ENCODE results near the gene AGPAT4. TPM values are rescaled to one million over a fixed set of nuclear protein-coding genes. Genes with fewer than 3 reads are reported as not detected.

AGPAT4 gene
- polyA plus RNA-seq, 1 donor (not counting 4 experiments of a cell fraction or from before 2014, with no cell fraction given): 8.4 TPM

GRCh38 chr6:161269310-161269709, 4.6 kb downstream of the AGPAT4 start:
- FAIRE-seq (no peak), DNase-seq (ENCODE audit: low read depth, low spot score) (no peak)
- dilution Hi-C loops (cut with MboI; ENCODE audit: extremely low pct_ligation_motif_present, low sequenced_read_pairs): no loop called here
- no peak overlapping the region for H3K27ac ChIP-seq (ENCODE audit: control insufficient read depth, insufficient read depth, low read length)
- H3K36me3 ChIP-seq (ENCODE audit: control insufficient read depth in 2 of 2, extremely low read depth in 1 of 2, insufficient read depth in 2 of 2, low read length in 2 of 2): no peaks in the 10 kb centered on the region
- H4K20me1 ChIP-seq (ENCODE audit: control insufficient read depth, extremely low read depth, insufficient read depth, low read length): no peaks in the 10 kb centered on the region
- TF ChIP-seq EZH2 (IDR thresholded peaks at IDR 0.05; ENCODE audit: low read length): no peak
- TF ChIP-seq CTCF (optimal IDR thresholded peaks at IDR 0.05 in 1 of 3, IDR thresholded peaks at IDR 0.05 in 1 of 3, conservative IDR thresholded peaks at IDR 0.05 in 1 of 3; ENCODE audit: extremely low read depth in 1 of 3, insufficient read depth in 2 of 3, low read length in 3 of 3): no peak
- H3K9me1 ChIP-seq (ENCODE audit: control insufficient read depth, extremely low read depth, insufficient read depth, low read length): no peaks in the 10 kb centered on the region
- no peak overlapping the region for H2AFZ ChIP-seq (ENCODE audit: control insufficient read depth, low read length)
- H3K4me3 ChIP-seq (ENCODE audit: control insufficient read depth in 2 of 3, extremely low read depth in 1 of 3, insufficient read depth in 2 of 3, low read depth in 1 of 3, low read length in 3 of 3): no peak overlapping the region
- H3K4me2 ChIP-seq (ENCODE audit: control insufficient read depth, extremely low read depth, insufficient read depth, low read depth, low read length): no peak overlapping the region
- no peak overlapping the region for H3K9ac ChIP-seq (ENCODE audit: control insufficient read depth, extremely low read depth, insufficient read depth, low read length)
- peaks cover 2% of the 10 kb centered on the region for H3K4me1 ChIP-seq (ENCODE audit: control insufficient read depth, extremely low read depth, insufficient read depth, low read length)
- H3K9me3 ChIP-seq (ENCODE audit: control insufficient read depth, low read depth, low read length): no peaks in the 10 kb centered on the region
- H3K27me3 ChIP-seq (ENCODE audit: control insufficient read depth, extremely low read depth, insufficient read depth, low read length): no peaks in the 10 kb centered on the region
- H3K79me2 ChIP-seq (ENCODE audit: control insufficient read depth, insufficient read depth, low read length): peaks cover 6% of the 10 kb centered on the region

- Histone ChIP-seq H3K27ac (ENCODE audit: control insufficient read depth, insufficient read depth, low read length) (no peak overlapping the region), H3K27me3 (ENCODE audit: control insufficient read depth, extremely low read depth, insufficient read depth, low read length) (no peaks in the 10 kb centered on the region), H3K4me1 (ENCODE audit: control insufficient read depth, extremely low read depth, insufficient read depth, low read length) (no peaks in the 10 kb centered on the region), H3K4me3 (ENCODE audit: control insufficient read depth in 2 of 3, extremely low read depth in 1 of 3, insufficient read depth in 2 of 3, low read depth in 1 of 3, low read length in 3 of 3) (no peak overlapping the region), H3K9ac (ENCODE audit: control insufficient read depth, extremely low read depth, insufficient read depth, low read length) (no peak overlapping the region), H3K4me2 (ENCODE audit: control insufficient read depth, extremely low read depth, insufficient read depth, low read depth, low read length) (no peak overlapping the region), H3K79me2 (ENCODE audit: control insufficient read depth, insufficient read depth, low read length) (peaks cover 6% of the 10 kb centered on the region), H3K36me3 (ENCODE audit: control insufficient read depth in 2 of 2, extremely low read depth in 1 of 2, insufficient read depth in 2 of 2, low read length in 2 of 2) (no peaks in the 10 kb centered on the region), H4K20me1 (ENCODE audit: control insufficient read depth, extremely low read depth, insufficient read depth, low read length) (no peaks in the 10 kb centered on the region), H3K9me1 (ENCODE audit: control insufficient read depth, extremely low read depth, insufficient read depth, low read length) (no peaks in the 10 kb centered on the region), H2AFZ (ENCODE audit: control insufficient read depth, low read length) (no peak overlapping the region), H3K9me3 (ENCODE audit: control insufficient read depth, low read depth, low read length) (no peaks in the 10 kb centered on the region)
- DNase-seq (ENCODE audit: low read depth, low spot score) (no peak), FAIRE-seq (no peak)
- dilution Hi-C loops (cut with MboI; ENCODE audit: extremely low pct_ligation_motif_present, low sequenced_read_pairs): no loop called here
- TF ChIP-seq EZH2 (IDR thresholded peaks at IDR 0.05; ENCODE audit: low read length) (no peak), CTCF (optimal IDR thresholded peaks at IDR 0.05 in 1 of 3, IDR thresholded peaks at IDR 0.05 in 1 of 3, conservative IDR thresholded peaks at IDR 0.05 in 1 of 3; ENCODE audit: extremely low read depth in 1 of 3, insufficient read depth in 2 of 3, low read length in 3 of 3) (no peak)
Observed at GRCh38 chr6:161268531-161269210, 5.2 kb downstream of the AGPAT4 start.
